Activated B cell treated with CpG ODN at 0.5 μM for 24 hours (primary cell): ENCODE measurements around the gene PLK5. TPM values are rescaled to one million over a fixed set of nuclear protein-coding genes. Genes with fewer than 3 reads are reported as not detected.

Source experiments
- ATAC-seq: fragments of 200-7000 bp; cut with Tn5 transposase; one replicate; pipeline ENCODE4 v1.10.0; 2021; ENCODE audit warnings: low read depth, mild to moderate bottlenecking, moderate library complexity
- CTCF ChIA-PET: fragments of 350-600 bp; sonication (Branson Sonifier 250); formaldehyde crosslinking; loops from one replicate; lab custom pipeline; 2021; ENCODE audit warnings: antibody characterized with exemption; lab: Charles Lee
- POLR2A ChIA-PET: fragments of 350-600 bp; sonication (Branson Sonifier 250); formaldehyde crosslinking; loops from one replicate; lab custom pipeline; 2021; ENCODE audit warnings: antibody characterized with exemption; lab: Charles Lee
- DNase-seq: peaks from one replicate; pipeline ENCODE4 v3.0.0; 2022
- H3K27ac Mint-ChIP-seq: one replicate; pipeline ENCODE4 v1.8.0; 2020; ENCODE audit warnings: mixed read lengths
- H3K27me3 Mint-ChIP-seq: one replicate; pipeline ENCODE4 v1.8.0; 2021; ENCODE audit warnings: mixed read lengths
- H3K36me3 Mint-ChIP-seq: one replicate; pipeline ENCODE4 v1.8.0; 2021; ENCODE audit warnings: low read depth, mixed read lengths
- H3K4me1 Mint-ChIP-seq: one replicate; pipeline ENCODE4 v1.8.0; 2021; ENCODE audit warnings: mixed read lengths
- H3K4me3 Mint-ChIP-seq: one replicate; pipeline ENCODE4 v1.8.0; 2020; ENCODE audit warnings: mild to moderate bottlenecking, mixed read lengths
- H3K9me3 Mint-ChIP-seq: one replicate; pipeline ENCODE4 v1.8.0; 2020; ENCODE audit warnings: mixed read lengths
- intact Hi-C: fragments of 100-400 bp; cut with micrococcal nuclease; formaldehyde crosslinking; loops from one replicate; pipeline ENCODE4 v1.15.1; 2024
- total RNA-seq: library from RNA; stranded (reverse); gene quantifications from 2 replicates; pipeline ENCODE4 v1.2.3, GENCODE V29; 2022
- TF ChIP-seq, protein P1 (sequence below): fragments of 200-600 bp; IDR thresholded peaks from one replicate; pipeline ENCODE4 v1.8.0; 2022; ENCODE audit warnings: antibody characterized with exemption, mild to moderate bottlenecking

PLK5 gene
- total RNA-seq, 1 donor from 2014 or later = not detected

- H3K27ac Mint-ChIP-seq = no peak overlapping the region
- ChIA-PET CTCF (no interaction called here), POLR2A (interaction anchor here (0.9 kb wide), 1 partner anchor 39 kb away, joined by 3 read pairs; no protein-coding TSS in a partner anchor)
- no peak overlapping the region for H3K4me3 Mint-ChIP-seq
- intact Hi-C loops = loop anchor here (1.0 kb wide), 1 partner anchor 23 kb away; no protein-coding TSS in a partner anchor
- no peak for DNase-seq
- no peaks in the 10 kb centered on the region for H3K9me3 Mint-ChIP-seq
- ATAC-seq = peak; percentile 43
- TF ChIP-seq, protein P1, sequence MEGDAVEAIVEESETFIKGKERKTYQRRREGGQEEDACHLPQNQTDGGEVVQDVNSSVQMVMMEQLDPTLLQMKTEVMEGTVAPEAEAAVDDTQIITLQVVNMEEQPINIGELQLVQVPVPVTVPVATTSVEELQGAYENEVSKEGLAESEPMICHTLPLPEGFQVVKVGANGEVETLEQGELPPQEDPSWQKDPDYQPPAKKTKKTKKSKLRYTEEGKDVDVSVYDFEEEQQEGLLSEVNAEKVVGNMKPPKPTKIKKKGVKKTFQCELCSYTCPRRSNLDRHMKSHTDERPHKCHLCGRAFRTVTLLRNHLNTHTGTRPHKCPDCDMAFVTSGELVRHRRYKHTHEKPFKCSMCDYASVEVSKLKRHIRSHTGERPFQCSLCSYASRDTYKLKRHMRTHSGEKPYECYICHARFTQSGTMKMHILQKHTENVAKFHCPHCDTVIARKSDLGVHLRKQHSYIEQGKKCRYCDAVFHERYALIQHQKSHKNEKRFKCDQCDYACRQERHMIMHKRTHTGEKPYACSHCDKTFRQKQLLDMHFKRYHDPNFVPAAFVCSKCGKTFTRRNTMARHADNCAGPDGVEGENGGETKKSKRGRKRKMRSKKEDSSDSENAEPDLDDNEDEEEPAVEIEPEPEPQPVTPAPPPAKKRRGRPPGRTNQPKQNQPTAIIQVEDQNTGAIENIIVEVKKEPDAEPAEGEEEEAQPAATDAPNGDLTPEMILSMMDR = no peak
- no peaks in the 10 kb centered on the region for H3K36me3 Mint-ChIP-seq
- peaks cover 5% of the 10 kb centered on the region for H3K4me1 Mint-ChIP-seq
- no peaks in the 10 kb centered on the region for H3K27me3 Mint-ChIP-seq
Observed at GRCh38 chr19:1567848-1568227, 44.0 kb downstream of the PLK5 start.

DNA sequence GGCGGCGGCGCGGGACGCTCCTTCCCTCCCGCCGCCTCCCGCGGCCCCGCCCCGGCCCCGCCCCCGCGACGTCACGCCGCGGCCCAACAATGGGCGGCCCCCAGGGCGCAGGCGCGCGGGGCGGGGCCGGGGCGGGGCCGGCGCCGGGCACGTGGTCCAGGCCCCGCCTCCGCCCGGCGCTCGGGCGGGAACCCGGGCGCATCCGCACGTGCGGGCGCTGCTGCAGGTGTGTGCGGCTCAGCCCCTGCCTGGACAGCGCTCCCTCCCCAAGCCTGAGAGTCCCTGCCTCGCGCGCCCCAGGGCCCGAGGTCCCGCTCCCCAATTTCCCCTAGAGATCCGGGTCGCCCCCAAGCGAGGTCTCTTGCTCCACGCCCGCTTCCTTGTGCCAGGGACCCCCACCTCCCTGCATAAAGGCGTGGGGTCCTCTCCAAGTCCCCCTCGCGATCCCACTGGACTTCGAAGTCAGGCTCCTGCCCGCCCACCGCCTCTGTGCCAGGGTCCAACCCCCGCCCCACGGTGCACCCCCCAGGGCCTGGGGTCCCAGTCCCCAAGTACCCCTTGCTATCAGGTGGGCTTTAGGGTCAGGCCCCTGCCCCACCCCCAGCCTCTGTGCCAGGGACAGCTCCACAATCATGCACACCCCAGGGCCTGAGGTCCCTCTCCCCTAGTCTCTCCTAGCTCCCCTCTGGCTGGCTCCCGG lies 44.6 kb downstream of the PLK5 start, which contains the start of gene MEX3D:
MEX3D (minus strand) TSS at position 6 of the 700 bp plus-strand sequence. CDS start 267 bp downstream, outside the sequence.
- intact Hi-C loops = loop anchor here (1.0 kb wide), 1 partner anchor 23 kb away; no protein-coding TSS in a partner anchor
- no peaks in the 10 kb centered on the region for H3K36me3 Mint-ChIP-seq
- no peaks in the 10 kb centered on the region for H3K9me3 Mint-ChIP-seq
- TF ChIP-seq, protein P1 = no peak
- no peaks in the 10 kb centered on the region for H3K27me3 Mint-ChIP-seq
- peaks cover 5% of the 10 kb centered on the region for H3K4me1 Mint-ChIP-seq
- ChIA-PET CTCF (no interaction called here), POLR2A (interaction anchor here (0.9 to 1.6 kb wide), 2 partner anchors 25 to 38 kb away, joined by 3 to 8 read pairs; no protein-coding TSS in a partner anchor)
- H3K4me3 Mint-ChIP-seq = peak within 1 kb of the TSS; percentile 57
- no peak within 1 kb of the TSS for H3K27ac Mint-ChIP-seq
- peak; percentile 77 for DNase-seq
- ATAC-seq = peak; percentile 93

DNA sequence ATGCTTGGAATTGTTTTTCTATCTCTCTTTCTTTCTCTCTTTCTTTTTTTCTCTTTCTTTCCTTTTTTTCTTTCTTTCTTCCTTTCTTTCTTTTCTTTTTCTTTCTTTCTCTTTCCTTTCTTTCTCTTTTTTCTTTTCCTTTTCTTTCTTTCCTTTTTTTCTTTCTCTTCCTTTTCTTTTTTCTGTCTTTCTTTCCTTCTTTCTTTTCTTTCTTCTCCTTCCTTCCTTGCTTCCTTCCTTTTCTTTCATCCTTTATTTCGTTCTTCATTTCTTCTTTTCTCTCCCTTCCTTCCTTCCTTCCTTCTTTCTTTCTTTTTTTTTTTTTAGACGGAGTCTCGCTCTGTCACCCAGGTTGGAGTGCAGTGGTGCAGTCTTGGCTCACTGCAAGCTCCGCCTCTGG lies 46.1 kb downstream of the PLK5 start:
- Mint-ChIP-seq H3K36me3 (no peaks in the 10 kb centered on the region), H3K9me3 (no peaks in the 10 kb centered on the region), H3K27ac (peak overlapping the region; percentile 46), H3K4me3 (no peak overlapping the region), H3K27me3 (no peaks in the 10 kb centered on the region), H3K4me1 (peaks cover 5% of the 10 kb centered on the region)
- ChIA-PET CTCF (no interaction called here), POLR2A (interaction anchor here (0.6 to 1.6 kb wide), 2 partner anchors 23 to 91 kb away, joined by 4 to 8 read pairs; no protein-coding TSS in a partner anchor)
- ATAC-seq (no peak), DNase-seq (no peak)
- TF ChIP-seq, protein P1 = peak; percentile 22
- intact Hi-C loops = no loop called here

DNA sequence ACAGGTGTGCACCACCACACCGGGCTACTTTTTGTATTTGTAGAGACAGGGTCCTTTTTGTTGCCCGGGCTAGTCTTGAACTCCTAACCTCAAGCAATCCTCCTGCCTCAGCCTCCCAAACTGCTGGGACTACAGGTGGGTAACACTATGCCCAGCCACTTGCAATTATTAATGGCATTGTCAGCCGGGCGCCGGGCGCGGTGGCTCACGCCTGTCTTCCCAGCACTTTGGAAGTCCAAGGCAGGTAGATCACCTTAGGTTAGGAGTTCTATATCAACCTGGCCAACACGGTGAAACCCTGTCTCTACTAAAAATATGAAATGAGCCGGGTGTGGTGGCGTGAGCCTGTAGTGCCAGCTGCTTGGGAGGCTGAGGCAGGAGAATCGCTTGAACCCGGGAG lies 47.0 kb downstream of the PLK5 start:
- Mint-ChIP-seq H3K4me3 (no peak overlapping the region), H3K27me3 (no peaks in the 10 kb centered on the region), H3K9me3 (no peaks in the 10 kb centered on the region), H3K27ac (no peak overlapping the region), H3K36me3 (peaks cover 3% of the 10 kb centered on the region), H3K4me1 (peaks cover 5% of the 10 kb centered on the region)
- TF ChIP-seq, protein P1 = no peak
- POLR2A ChIA-PET = no interaction called here
- intact Hi-C loops = no loop called here
- no peak for DNase-seq
- CTCF ChIA-PET = no interaction called here
- no peak for ATAC-seq

DNA sequence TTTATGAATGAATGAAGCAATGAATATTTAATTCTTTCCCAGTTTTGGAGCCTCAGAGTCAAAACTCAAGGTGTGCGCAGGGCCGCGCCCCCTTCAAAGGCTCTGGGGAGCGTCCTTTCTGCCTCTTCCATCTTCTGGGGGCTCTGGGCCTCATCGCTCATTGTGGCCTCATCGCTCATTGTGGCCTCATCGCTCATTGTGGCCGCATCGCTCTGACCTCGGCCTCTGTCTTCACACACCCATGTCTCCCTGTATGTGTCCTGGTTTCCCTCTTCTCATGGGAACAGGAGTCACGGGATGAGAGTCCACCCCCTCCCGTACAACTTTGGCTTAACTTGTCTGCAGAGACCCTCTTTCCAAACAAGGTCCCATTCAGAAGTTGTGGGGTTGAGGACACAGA lies 47.5 kb downstream of the PLK5 start:
- TF ChIP-seq, protein P1 = no peak
- ChIA-PET POLR2A (no interaction called here), CTCF (no interaction called here)
- Mint-ChIP-seq H3K4me1 (peaks cover 5% of the 10 kb centered on the region), H3K27ac (no peak overlapping the region), H3K27me3 (no peaks in the 10 kb centered on the region), H3K9me3 (no peaks in the 10 kb centered on the region), H3K36me3 (peaks cover 5% of the 10 kb centered on the region), H3K4me3 (no peak overlapping the region)
- ATAC-seq = no peak
- no peak for DNase-seq
- intact Hi-C loops = no loop called here
